DOHH2 (cell line): Measurements from ENCODE around the gene RNF14.

Experiments used
- EZH2phosphoT487 ChIP-seq: fragments of 200-600 bp; sonication (generic); IDR thresholded peaks from 2 replicates; pipeline ENCODE4 v1.6.1; 2017; ENCODE audit warnings: borderline replicate concordance, mild to moderate bottlenecking, antibody characterized with exemption, low read length, moderate library complexity, mixed read lengths
- TF ChIP-seq, protein P1 (sequence below): fragments of 200-600 bp; sonication (generic); IDR thresholded peaks from one replicate; pipeline ENCODE4 v1.5.1; 2014; ENCODE audit warnings: antibody characterized with exemption, mild to moderate bottlenecking, low read depth, low read length; ENCODE audit not compliant: poor library complexity, severe bottlenecking

DNA sequence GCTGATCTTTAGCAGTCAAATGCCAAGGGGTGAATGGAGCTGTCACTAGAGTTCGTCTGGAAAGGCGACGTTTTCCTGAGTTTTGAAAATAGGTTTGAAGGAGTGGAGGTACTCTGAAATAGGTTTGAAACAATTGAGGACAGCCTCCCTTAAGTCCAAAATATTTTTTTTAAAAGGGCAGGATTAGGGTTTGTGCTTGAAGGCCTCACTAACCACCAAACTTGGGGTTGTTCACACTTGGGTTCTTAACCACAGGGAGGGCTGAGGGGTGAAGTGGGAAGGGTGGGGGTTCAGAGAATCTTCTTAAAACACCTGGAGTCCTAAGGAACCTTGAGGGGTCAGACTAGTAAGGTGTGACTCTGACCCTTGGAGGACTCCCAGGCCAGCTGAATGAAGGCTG, 7.4 kb upstream of the RNF14 start:
- TF ChIP-seq, protein P1, sequence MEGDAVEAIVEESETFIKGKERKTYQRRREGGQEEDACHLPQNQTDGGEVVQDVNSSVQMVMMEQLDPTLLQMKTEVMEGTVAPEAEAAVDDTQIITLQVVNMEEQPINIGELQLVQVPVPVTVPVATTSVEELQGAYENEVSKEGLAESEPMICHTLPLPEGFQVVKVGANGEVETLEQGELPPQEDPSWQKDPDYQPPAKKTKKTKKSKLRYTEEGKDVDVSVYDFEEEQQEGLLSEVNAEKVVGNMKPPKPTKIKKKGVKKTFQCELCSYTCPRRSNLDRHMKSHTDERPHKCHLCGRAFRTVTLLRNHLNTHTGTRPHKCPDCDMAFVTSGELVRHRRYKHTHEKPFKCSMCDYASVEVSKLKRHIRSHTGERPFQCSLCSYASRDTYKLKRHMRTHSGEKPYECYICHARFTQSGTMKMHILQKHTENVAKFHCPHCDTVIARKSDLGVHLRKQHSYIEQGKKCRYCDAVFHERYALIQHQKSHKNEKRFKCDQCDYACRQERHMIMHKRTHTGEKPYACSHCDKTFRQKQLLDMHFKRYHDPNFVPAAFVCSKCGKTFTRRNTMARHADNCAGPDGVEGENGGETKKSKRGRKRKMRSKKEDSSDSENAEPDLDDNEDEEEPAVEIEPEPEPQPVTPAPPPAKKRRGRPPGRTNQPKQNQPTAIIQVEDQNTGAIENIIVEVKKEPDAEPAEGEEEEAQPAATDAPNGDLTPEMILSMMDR: no peak
- TF ChIP-seq EZH2phosphoT487: no peak
